GM06990 (cell line): ENCODE measurements around the gene KIF26B.

ENCODE experiments used
- DNase-seq: peaks from one replicate; pipeline ENCODE4 v3.0.0-alpha.2; 2011; ENCODE audit not compliant: insufficient read length; ENCODE audit errors: extremely low read depth
- H3K27me3 ChIP-seq: replicated peaks from 2 replicates; pipeline ENCODE4 v1.6.0; 2011; ENCODE audit warnings: low read length; ENCODE audit not compliant: control insufficient read depth, insufficient read depth
- H3K36me3 ChIP-seq: 2 replicates; pipeline ENCODE4 v1.5.1; 2011; ENCODE audit warnings: low read length; ENCODE audit not compliant: control insufficient read depth, insufficient read depth
- H3K4me3 ChIP-seq: replicated peaks from 2 replicates; pipeline ENCODE4 v1.5.1; 2011; ENCODE audit warnings: low read depth, mild to moderate bottlenecking, control low read depth, low read length
- TF ChIP-seq, protein P1 (sequence below): IDR thresholded peaks from 2 replicates; pipeline ENCODE4 v1.5.1; 2011; ENCODE audit warnings: low read length, control low read depth, mild to moderate bottlenecking, inconsistent platforms; ENCODE audit not compliant: insufficient read depth, poor library complexity, severe bottlenecking

The KIF26B gene

GRCh38 chr1:245484176-245484575 is 329.4 kb downstream of the KIF26B start:
- Histone ChIP-seq H3K27me3 (no peaks in the 10 kb centered on the region), H3K4me3 (no peak overlapping the region), H3K36me3 (no peaks in the 10 kb centered on the region)
- no peak for DNase-seq
- TF ChIP-seq, protein P1, sequence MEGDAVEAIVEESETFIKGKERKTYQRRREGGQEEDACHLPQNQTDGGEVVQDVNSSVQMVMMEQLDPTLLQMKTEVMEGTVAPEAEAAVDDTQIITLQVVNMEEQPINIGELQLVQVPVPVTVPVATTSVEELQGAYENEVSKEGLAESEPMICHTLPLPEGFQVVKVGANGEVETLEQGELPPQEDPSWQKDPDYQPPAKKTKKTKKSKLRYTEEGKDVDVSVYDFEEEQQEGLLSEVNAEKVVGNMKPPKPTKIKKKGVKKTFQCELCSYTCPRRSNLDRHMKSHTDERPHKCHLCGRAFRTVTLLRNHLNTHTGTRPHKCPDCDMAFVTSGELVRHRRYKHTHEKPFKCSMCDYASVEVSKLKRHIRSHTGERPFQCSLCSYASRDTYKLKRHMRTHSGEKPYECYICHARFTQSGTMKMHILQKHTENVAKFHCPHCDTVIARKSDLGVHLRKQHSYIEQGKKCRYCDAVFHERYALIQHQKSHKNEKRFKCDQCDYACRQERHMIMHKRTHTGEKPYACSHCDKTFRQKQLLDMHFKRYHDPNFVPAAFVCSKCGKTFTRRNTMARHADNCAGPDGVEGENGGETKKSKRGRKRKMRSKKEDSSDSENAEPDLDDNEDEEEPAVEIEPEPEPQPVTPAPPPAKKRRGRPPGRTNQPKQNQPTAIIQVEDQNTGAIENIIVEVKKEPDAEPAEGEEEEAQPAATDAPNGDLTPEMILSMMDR = no peak

- DNase-seq = no peak
- Histone ChIP-seq H3K36me3 (no peaks in the 10 kb centered on the region), H3K4me3 (no peak overlapping the region), H3K27me3 (no peaks in the 10 kb centered on the region; the same call in 1 of the 2 replicates)
- TF ChIP-seq, protein P1 = no peak
Measured at GRCh38 chr1:245485996-245486395, 331.2 kb downstream of the KIF26B start.

GRCh38 chr1:245486775-245487470 is 332.1 kb downstream of the KIF26B start:
- Histone ChIP-seq H3K36me3 (no peaks in the 10 kb centered on the region), H3K27me3 (no peaks in the 10 kb centered on the region; the same call in 1 of the 2 replicates), H3K4me3 (no peak overlapping the region)
- TF ChIP-seq, protein P1 = no peak
- DNase-seq = no peak

- no peaks in the 10 kb centered on the region; the same call in 1 of the 2 replicates for H3K27me3 ChIP-seq
- no peak for DNase-seq
- H3K4me3 ChIP-seq = no peak overlapping the region
- no peaks in the 10 kb centered on the region for H3K36me3 ChIP-seq
- TF ChIP-seq, protein P1 = no peak
Measured at GRCh38 chr1:245488346-245489129, 333.8 kb downstream of the KIF26B start.

DNA sequence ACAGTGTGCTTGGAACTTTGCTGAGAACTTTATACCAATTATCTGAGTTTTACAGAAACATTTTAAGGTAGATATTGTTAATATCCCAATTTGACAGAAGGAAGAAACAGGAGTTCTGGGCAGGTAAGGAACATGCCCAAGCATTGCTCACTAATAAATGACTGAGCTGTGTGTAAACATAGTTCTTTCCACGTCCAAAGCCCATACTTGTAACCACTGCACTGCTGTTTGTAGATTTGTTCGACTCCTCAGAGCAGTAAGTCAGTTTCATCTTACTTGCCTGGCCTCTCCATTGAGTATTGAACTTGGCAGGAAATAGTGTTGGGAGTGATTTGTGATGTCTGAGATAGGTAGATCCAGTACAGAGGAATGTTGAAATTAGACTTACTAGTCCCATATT is 335.1 kb downstream of the KIF26B start:
- no peaks in the 10 kb centered on the region; the same call in 1 of the 2 replicates for H3K27me3 ChIP-seq
- no peak overlapping the region for H3K4me3 ChIP-seq
- no peaks in the 10 kb centered on the region for H3K36me3 ChIP-seq
- TF ChIP-seq, protein P1 = no peak
- no peak for DNase-seq
